Activated CD4-positive, alpha-beta T cell treated with anti-CD3 and anti-CD28 coated beads, Interleukin-2, amount 50 U/mL, for 16 hours (primary cell): ENCODE results near the gene NLRP13.
"Not testable (repeated sequence)": the region's sequence is repeated elsewhere in the genome, so short reads cannot be mapped to it uniquely, and the experiment has no call there.

ENCODE experiments used
- DNase-seq: peaks from one replicate; pipeline ENCODE4 v3.0.0-alpha.2; 2020

The NLRP13 gene

DNA sequence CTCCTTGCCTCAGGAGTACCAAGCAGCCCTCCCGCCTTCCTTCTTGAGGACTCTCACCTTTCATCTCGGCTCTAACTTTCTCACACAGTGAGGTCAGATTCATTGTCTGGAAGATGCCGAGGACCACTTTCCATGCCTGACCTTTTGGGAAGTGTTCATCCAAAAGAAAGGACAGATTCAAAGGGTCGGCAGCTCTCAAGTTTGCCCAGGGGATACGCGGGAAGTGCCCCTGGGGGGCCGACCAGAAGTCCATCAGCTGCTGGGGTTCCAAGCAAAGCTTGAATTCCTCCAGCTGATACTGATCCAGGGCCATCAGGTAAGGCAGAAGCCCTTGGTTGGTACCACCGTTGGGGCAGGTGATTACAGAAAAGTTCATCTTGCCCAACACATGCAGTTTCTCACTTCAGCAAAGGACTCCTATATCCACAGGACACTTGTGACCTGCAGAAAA, at the start of gene NLRP13:
NLRP13 (minus strand) TSS at position 401 of the 451 bp plus-strand sequence; CDS start at position 376, 25 bp downstream.
- no peak for DNase-seq

- no peak for DNase-seq
These were observed 48.3 kb upstream of the NLRP13 start for GRCh38 chr19:55980415-55980814.

- DNase-seq = no peak
These were observed 41.8 kb upstream of the NLRP13 start for GRCh38 chr19:55973982-55974381.

GRCh38 chr19:55962186-55962585, 30.1 kb upstream of the NLRP13 start:
- DNase-seq = no peak

DNA sequence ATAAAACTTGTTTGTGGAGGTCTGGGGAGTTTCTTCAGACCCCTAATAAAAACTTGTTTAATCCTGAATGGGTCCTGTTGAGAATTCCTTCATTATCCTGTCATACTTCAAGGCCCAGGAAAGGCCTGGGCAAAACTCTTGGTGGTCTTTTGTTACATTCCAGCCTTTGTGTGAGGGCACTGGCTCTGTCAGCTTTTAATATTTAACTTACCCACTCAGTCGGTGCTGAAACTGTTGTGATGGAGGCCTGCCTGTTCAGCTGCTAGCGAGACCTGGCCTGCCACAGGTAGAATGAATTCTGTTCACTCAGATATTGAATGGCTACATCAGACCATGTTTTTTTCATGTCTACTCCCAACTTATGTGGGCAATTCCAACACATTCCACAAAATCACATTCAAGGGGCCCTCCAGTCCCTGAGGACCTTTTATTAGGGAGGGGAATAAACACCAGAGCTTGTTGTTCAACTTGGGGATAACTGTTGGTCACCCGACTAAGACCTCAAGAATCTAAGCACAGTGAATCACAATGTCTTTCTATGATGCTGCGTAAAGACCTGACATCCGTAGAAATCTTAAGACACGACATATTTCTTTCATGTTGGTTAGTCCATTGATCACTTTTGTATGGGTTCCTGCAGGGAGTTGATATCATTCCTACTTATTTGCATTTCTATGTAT, 28.0 kb upstream of the NLRP13 start:
- no peak for DNase-seq

GRCh38 chr19:55958356-55958755, 26.2 kb upstream of the NLRP13 start:
- no peak for DNase-seq

GRCh38 chr19:55956431-55956830, 24.3 kb upstream of the NLRP13 start:
- DNase-seq = no peak

DNA sequence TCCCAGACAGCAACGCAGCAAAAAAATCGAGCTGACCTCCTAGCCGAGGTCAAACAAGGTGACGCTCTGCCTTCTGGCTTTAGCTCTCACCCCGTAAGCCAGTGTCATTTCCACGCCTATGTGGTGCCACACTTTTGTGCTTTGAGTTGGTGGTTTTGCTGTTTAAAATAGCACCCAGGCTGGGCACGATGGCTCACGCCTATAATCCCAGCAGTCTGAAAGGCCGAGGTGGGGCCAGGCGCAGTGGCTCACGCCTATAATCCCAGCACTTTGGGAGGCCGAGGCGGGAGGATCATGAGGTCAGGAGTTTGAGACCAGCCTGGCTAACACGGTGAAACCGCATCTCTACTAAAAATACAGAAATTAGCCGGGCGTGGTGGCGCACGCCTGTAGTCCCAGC, 18.4 kb upstream of the NLRP13 start:
- DNase-seq = not testable (repeated sequence)

DNA sequence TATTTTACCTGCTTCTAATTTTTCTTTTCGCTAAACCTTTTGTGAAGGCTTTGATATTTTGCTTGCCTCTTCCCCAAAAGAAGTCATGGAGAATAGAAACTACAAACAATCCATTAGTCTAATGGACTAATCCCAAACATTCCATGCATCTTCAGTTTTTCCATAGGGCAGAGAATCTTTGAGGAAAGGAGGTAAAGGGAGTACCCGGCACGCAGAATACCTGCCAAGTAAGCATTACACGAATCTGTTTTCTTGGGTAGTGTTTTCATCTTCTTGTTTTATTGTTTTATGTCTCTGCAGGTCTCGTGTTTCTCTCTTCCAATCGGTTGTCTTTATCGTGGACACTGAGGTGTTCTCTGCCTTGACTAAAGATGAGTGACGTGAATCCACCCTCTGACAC, 15.4 kb upstream of the NLRP13 start, which contains the start of gene NLRP8:
NLRP8 (plus strand) TSS at position 301 of the 400 bp plus-strand sequence.
- no peak for DNase-seq

DNA sequence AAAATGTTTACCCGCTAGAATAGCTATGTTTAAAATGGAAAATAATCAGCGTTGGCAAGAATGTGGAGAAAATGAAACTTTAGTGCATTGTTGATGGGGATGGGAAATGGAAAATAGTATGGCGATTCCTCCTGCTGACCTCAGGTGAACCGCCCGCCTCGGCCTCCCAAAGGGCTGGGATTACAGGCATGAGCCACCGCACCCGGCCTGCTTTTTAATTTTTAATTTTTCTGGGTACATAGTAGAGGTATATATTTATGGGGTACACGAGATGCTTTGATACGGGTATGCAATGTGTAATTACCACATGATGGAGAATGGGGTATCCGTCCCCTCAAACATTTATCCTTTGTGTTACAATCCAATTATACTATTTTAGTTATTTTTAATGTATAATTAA, 8.2 kb upstream of the NLRP13 start:
- no peak for DNase-seq

GRCh38 chr19:55939206-55939605, 7.1 kb upstream of the NLRP13 start:
- DNase-seq = no peak

DNA sequence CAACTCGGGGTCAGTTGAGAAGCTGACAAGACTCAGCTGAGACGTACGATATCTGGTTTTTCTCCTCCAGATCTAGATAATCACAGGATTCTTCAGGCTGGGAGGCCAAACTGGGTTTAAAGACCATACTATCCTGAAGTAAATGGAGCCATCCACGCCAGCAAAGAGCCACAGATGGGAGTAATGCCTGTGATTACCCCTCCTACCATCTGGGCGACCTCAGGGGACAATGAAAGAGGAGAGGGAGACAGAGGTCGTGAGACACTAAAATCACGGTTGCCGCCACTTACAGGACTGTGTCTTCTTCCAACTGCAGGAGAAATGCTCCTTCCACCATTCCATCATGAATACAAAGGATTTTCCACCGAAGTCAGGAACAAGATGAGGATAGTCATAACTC, 3.1 kb upstream of the NLRP13 start:
- DNase-seq = no peak

GRCh38 chr19:55930996-55931515, 1.1 kb downstream of the NLRP13 start:
- DNase-seq = no peak

DNA sequence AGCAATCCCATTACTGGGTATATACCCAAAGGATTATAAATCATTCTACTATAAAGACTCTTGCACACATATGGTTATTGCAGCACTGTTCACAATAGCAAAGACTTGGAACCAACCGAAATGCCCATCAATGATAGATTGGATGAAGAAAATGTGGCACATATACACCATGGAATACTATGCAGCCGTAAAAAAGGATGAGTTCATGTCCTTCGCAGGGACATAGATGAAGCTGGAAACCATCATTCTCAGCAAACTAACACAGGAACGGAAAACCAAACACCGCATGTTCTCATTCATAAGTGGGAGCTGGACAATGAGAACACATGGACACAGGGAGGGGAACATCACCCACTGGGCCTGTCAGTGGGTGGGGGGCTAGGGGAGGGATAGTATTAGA, 2.9 kb downstream of the NLRP13 start:
- not testable (repeated sequence) for DNase-seq

- no peak for DNase-seq
These were observed 4.1 kb downstream of the NLRP13 start for GRCh38 chr19:55927991-55928390.

GRCh38 chr19:55923556-55923955, 8.6 kb downstream of the NLRP13 start:
- DNase-seq = no peak

DNA sequence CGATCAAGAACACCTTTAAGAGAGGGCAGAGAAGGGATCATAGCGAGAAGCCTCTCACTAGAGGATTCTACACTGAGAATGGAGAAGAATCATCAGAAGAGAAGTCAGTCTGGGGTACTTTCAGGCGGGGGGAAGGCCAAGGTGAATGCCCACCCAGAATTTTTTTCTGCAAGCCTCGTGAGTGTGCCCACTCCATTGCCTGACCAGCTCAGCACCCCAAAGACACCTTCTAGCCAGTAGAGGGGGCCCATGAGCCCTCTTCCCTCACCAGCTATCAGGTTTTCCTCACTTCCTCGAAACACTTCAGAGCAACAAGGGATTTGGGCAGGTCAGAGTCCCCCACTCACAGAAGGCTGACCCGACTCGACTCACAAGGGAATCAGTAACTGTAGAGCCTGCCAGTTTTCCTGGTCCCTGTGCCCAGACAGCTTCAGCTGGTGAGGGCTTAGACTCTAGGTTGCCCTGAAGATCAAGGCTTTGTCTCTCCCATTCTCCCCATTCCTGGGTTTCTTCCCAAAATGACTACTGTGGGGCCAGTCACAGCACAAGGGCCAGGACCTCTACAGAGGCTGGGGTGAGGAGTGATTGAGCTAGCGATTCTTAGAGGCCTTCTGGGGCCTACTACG, 18.4 kb downstream of the NLRP13 start:
- no peak for DNase-seq

GRCh38 chr19:55912916-55913315, 19.2 kb downstream of the NLRP13 start:
- DNase-seq = no peak

- no peak for DNase-seq
These were observed 22.3 kb downstream of the NLRP13 start for GRCh38 chr19:55909801-55910200.

DNA sequence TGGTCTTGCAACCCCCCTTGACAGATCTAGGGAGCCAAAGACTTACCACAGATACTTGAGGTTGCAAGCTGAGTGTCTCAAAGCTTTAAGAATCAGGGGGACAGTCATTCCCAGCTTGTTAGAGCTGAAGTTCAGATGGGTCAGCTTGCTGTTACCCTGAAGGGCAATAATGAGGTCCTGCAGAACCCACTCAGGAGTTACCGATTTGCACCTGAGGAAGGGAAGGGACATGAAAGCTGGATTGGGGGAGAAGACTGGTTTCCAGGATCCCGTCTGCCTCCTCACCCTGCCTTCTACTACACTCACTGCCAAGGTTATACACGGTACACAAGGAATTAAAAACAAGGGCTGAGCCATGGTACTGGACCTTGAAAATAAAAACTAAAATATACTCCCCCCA, 24.4 kb downstream of the NLRP13 start:
- DNase-seq = no peak

DNA sequence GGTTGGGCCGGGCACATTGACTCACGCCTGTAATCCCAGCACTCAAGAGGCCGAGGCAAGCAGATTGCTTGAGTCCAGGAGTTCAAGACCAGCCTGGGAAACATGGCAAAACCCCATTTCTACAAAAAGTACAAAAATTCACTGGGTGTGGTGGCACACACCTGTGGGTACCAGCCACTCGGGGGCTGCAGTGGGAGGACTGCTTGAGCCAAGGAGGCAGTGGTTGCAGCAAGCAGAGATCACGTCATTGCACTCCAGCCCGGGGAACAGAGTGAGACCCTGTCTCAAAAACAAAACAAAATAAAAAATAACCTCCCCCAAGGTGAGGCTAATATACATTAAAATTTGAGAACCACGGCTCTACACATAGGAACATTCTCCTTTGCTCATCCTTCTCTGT, 24.9 kb downstream of the NLRP13 start:
- no peak for DNase-seq

DNA sequence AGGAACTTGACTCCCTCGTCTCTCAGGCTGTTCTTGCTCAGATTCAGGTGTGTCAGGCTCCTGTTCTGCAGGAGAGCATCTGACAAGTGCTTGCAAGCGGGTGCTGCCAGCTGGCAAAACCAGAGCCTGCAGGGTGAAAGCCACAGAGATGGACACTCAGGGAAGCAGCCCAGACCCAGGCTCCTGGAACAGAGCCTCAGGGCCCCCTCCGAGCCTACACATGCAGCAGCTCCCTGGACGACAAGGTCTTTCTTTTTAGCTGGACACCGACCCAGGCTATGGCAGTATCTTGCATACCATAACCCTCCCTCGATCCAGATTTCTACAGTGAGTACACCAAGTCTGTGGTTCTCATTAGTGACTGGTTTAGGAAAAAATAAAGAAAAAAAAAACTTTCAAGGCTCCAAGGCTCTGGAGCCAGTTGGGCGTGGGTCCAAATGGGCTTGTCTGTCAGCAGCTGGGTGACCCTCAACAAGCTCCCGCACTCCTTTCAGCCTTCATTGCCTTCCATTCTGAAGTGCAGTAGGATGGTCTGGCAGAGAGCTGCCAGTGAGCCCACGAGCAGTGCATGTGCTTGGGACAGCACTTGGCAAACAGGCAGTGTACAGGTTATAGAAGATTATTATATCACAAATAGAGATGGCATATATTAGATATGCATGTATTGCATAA, 29.9 kb downstream of the NLRP13 start:
- DNase-seq = no peak

- DNase-seq = no peak
These were observed 30.6 kb downstream of the NLRP13 start for GRCh38 chr19:55901369-55902079.
